GM18867 (cell line): ENCODE results near the gene FEM1B.

ENCODE experiments used
- ATAC-seq: cut with Tn5 transposase; IDR thresholded peaks from one replicate; pipeline ENCODE4 v1.9.1; 2021; ENCODE audit warnings: mild to moderate bottlenecking, moderate library complexity; ENCODE audit not compliant: unreplicated experiment

FEM1B gene

DNA sequence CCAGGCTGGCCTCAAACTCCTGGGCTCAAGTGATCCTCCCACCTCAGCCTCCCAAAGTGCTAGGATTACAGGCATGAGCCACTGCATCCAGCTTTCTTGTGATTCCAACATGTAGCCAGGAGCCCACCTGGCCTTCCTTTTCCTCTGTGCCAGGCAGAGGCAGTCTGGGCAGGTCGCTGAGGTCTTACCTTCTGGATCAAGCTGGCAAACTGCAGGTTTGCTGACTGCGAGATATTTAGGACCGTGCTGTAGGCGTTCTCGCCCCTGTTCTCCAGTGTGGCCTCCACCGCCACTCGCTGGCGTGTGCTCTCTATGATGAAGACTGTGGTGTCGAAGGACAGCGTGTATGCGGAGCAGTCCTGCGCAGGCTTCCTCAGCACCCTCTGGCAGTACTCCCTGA, 42.5 kb downstream of the FEM1B start:
- ATAC-seq: no peak

- no peak for ATAC-seq
These were observed 43.7 kb downstream of the FEM1B start for GRCh38 chr15:68321229-68321628.

DNA sequence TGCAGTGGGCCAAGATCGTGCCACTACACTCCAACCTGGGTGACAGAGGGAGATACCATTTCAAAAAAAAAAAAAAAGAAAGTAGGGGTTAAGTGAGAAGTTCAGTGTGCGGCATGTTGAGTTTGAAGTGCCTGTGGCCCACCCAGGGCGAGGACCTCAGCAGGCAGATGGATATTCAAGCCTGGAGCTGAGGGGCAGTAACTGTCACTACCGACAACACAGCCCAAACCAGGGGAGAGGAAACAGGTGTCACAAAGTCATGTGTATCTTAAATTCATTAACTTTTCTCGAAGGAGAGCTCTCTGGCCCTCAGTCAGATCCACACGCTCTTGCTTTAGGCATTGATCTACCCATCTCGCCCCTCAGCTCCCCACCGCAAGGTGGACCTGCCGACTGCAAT, 45.3 kb downstream of the FEM1B start:
- ATAC-seq: no peak

DNA sequence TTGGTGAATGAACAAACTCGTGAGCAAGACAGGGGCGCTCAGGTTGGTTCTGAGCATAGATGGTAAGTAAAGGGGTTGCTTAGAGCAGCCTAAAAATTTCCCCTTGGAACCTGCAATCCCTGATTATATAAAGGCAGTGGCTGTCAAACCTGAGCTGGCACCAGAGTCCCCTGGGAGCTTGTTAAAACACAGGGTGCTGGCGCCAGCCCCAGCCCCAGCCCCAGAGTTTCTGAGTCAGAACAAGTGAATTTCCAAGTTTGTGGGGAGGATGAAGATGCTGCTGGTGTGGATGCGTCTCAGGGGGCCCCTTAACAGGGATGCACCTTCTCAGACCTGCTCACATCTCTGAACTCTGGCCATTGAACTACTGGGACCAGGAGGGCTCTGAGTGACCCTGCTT, 48.2 kb downstream of the FEM1B start:
- no peak for ATAC-seq

DNA sequence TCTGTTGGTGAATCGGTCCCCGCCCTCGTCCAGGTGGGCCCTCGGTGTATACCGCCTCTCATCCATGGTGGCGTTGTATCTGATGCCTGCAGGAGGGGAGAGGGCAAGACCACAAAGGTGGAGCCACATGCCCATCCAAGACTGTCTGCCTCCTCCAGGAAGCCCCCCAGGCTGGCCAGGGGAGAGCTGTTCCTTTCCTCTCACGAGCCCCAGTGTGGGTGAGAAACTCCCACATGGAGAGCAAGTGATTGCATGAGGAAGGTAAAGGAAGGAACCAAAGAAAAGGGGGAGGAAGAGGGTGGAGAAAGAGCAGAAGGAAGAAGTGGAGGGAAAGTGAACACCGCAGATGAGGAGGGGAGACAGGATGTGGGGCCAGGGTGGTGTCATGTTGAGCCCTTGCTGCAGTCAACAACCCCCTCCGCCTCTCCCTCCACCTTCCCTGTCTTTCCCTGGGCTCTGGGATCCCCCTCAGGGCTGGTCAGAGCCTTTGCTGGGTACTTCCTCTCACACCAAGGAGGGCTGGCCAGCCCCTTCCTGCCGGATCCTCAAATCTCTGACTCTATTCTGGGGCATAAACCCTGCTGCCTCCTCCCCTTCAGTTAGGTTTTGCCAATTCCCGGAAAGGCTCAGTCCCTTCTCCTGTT, 49.3 kb downstream of the FEM1B start:
- no peak for ATAC-seq

GRCh38 chr15:68328443-68328842, 50.9 kb downstream of the FEM1B start:
- no peak for ATAC-seq

- no peak for ATAC-seq
These were observed 51.4 kb downstream of the FEM1B start for GRCh38 chr15:68328964-68329363.

DNA sequence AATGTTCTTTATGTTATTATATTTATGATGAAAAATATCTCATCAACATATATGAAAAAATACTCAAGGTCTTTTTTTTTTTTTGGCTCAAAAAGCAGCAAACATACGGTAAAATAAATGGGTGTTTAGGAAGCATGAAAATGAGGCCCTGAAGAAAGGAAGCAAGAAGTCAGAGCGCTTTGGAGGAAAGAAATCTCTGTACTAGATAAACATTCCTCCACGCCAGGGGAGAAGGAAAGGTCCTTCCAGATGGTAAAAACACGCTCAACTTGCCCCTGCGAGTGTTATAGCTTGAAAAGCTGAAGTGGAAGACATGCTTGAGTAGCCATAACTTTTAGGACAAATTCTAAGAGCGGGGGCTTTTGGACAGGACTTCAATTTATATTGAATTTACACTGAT, 52.9 kb downstream of the FEM1B start:
- no peak for ATAC-seq

DNA sequence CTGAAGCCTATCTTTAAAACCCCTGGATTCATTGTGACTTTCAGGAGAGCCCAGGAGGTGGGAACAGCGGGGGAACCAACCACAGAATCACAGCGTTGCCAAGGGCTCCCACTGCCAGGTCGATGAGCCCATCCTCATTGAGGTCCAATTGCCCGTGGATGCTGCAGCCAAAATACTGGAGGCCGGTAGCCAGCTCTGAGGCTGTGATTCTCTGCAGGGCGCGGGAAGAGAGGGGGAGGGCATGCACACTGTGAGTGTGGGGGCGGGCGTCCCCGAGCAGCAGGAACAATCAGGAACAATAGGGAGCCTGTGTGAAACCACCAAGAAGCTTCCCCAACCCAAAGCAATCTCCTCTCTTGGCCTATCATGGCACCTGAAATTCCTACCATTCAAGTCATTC, 53.4 kb downstream of the FEM1B start:
- ATAC-seq: no peak

DNA sequence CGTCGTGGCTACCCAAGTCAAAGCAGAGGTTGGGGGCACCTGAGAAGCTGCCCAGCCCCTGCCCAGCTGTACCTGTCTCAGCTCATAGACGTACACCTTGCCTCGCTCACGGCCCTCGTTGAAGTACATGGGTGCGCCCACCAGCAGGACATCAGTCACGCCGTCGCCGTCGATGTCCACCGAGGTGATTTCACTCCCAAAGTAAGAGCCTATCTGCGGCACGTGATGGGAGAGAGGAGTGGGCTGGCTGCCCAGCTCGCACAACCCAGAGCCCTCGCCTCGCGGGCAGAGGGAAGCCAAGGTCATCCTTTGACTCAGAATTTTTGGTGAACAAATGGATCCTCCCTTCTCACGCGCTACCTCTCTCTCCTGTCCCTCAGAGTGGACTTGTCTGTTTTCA, 54.7 kb downstream of the FEM1B start:
- ATAC-seq: no peak

- ATAC-seq: no peak
These were observed 56.4 kb downstream of the FEM1B start for GRCh38 chr15:68333775-68334470.

- no peak for ATAC-seq
These were observed 57.1 kb downstream of the FEM1B start for GRCh38 chr15:68334661-68335124.

DNA sequence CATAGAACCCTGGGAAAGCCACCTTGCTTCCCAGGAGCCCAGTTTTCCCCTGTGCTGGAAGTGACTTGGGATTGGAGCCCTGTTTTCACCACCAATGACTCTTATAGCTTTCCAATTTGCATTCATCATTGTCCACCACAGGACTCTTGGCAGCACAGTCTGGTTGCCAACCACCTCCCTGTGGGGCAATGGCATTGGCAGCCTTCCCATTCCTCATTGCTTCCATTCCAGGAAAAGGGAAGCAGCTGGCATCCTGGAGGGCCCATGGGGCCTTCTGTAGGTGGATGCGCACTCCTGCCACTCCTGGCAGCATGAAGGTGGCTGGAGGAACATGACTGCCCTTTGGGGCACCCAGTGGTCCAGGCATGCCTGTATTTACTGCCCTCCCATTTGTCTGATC, 57.7 kb downstream of the FEM1B start:
- ATAC-seq: no peak

DNA sequence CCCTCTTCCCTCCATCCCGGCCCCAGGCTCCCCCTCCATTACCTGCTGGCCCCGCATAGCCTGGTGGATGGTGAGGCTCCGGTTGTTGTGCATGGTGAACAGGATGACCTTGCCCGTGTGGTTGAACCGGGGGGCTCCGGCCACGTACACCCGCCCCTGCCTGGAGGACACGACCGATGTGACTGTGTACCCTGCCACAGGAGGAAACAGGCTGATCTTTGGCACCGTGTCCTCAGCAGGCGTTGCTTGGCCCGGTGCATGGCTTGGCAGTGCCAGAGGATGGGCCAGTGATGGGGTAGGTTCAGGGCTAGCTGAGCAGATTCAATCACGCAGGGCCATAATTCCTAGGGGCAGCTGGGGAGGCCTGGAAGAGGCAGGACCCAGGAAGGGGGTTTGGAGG, 58.1 kb downstream of the FEM1B start:
- no peak for ATAC-seq

- ATAC-seq: no peak
These were observed 59.0 kb downstream of the FEM1B start for GRCh38 chr15:68336516-68336915.

GRCh38 chr15:68337826-68338225, 60.3 kb downstream of the FEM1B start:
- ATAC-seq: no peak

GRCh38 chr15:68339481-68339880, 61.9 kb downstream of the FEM1B start:
- ATAC-seq: no peak

DNA sequence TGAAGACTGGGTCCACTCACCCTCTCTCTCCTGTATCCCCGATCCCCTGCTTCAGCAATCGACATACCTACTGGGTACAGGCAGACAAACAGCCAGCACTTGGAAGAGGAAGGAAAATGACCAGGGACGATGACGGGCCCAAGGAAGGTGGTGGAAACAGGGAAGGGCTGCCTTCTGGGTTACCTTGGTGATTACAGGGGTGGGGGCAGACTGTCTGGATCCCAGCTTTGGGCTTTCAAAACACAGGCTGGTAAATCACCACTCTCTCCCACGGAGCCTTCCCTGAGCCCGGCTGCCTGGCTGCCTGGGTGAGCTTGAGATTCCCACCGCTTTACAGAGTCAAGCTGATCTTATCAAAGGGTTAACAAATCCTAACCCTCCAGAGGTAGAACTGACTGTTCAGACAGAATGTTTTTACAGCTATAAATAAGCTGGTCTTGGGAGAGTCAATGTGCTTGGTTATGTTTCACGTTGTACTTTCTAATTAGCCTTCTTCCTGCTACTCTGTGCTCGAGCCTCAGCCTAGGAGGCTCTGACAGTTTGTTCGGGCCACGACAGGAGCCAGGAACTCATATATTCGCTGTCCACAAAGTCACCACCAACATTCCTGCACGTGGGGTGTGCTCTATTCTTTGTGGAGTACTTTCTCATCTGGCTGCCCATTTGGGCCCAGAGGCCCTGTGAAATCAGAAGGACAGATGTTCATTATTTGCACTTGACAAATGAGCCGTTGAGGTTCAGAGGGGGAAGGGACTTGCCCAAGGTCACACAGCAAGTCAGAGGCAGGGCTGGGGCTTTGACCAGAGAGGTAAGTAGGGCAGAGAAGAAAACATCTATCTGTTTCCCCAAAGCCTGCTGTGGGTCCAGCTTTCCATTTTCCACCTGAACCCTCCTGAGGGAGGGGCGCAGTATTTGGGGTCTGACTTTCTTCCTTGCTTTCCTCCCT, 63.5 kb downstream of the FEM1B start:
- ATAC-seq: no peak

DNA sequence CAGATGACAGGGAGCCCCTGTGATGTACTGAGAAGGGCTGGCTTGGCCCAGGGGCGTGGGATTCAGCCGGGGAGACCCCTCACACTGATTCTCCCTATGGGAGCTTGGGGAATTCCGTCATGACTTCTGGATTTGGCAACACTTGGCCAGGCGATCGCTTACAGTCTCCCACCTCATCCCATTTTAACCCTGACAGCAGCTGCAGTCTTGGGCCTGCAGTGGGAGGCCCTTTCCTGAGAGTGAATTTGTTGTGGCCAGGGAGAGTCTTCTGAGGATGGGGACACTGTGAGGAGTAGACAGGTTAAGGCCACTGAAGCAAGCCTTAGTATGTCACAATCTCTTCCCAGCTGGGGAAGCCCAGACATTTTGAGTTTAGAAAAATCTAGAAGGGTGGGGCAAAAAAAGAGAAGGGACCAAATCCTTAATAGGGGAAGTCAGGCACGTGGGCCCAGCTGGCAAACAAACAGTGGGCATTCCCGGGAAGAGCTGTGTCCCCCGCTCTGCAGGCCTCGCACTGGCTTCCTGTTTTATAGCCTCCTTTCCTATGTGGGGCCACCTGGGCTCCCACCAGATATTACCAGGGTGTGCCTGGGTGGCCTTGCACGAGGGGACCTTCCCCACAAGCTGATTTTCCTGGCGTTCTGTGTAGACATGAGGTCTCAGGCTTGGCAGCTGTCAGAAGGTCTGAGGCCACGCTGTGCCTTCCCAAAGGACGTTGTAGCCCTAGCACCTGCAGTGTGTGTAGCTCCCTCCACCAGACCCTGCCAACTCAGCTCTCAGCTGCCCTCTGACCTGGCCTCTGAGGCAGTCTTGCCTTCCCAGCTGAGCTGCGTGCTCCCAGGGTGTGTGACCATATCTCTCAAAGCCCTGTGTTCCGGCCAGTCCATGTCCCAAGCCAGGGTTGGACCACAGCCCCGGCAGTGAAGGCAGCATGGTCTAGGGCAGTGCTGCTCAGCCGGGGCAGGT, 64.5 kb downstream of the FEM1B start:
- no peak for ATAC-seq

DNA sequence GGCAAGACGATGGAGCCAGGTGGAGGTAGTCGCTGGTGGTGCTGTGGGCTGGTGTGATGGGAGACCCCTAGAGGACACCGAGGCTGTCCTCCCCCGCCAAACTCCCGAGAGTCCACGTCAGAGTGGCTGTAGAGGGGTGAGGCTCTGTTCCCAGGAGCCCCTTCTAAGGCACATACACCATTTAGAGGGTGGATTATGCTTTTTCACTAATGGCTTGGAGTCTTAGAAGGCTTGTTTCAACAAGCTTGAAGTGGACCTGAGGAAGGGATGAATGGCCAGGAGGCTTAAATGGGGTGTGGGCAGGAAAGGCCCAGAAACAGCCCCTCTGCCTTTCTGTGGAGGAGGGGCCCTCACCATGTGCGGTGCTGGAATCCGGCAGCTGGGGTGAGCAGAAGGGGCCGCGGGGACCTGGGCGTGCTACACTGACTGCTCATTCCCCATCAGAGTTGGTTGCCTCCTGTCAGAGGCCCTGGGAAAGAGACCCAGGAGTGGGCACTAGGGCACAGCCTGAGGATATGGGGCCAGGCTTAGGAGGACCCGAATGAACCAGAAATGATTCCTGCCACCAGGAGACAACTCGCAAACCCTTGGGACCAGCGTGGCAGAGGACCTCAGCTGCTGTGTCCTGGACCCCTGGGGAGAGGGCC, 66.2 kb downstream of the FEM1B start:
- ATAC-seq: no peak
